HepG2 (cell line): ENCODE measurements around the gene STMN3. TPM values are rescaled to one million over a fixed set of nuclear protein-coding genes. Genes with fewer than 3 reads are reported as not detected.

Source experiments
- BRCA1 ChIP-seq: sonication (generic); formaldehyde crosslinking; IDR thresholded peaks from 2 replicates; pipeline ENCODE4 v1.4.0; 2020; ENCODE audit warnings: missing genetic modification reagents
- CBX5 ChIP-seq: sonication (generic); formaldehyde crosslinking; IDR thresholded peaks from 2 replicates; pipeline ENCODE4 v1.4.0; 2020; ENCODE audit warnings: missing genetic modification reagents, borderline replicate concordance
- CC2D1A ChIP-seq: sonication (generic); formaldehyde crosslinking; IDR thresholded peaks from 2 replicates; pipeline ENCODE4 v1.8.1; 2023; ENCODE audit warnings: mild to moderate bottlenecking, missing genetic modification reagents
- CHD2 ChIP-seq: IDR thresholded peaks from 2 replicates; pipeline ENCODE4 v1.6.1; 2011; ENCODE audit warnings: low read depth, low read length, improper control_type of control experiment
- FOXJ3 ChIP-seq: sonication (generic); formaldehyde crosslinking; IDR thresholded peaks from 2 replicates; pipeline ENCODE4 v1.4.0; 2020; ENCODE audit warnings: missing genetic modification reagents, mild to moderate bottlenecking, borderline replicate concordance
- HOXA9 ChIP-seq: sonication (generic); formaldehyde crosslinking; IDR thresholded peaks from 2 replicates; pipeline ENCODE4 v1.8.1; 2022; ENCODE audit warnings: missing genetic modification reagents, mild to moderate bottlenecking, moderate library complexity, borderline replicate concordance
- MAFK ChIP-seq, 2 experiments: IDR thresholded peaks in 1 of 2; conservative IDR thresholded peaks in 1 of 2; 2 replicates each; pipeline ENCODE4 v1.6.1; 2011; ENCODE audit warnings: improper control_type of control experiment in 2 of 2, low read length in 2 of 2
- NFE2L1 ChIP-seq: sonication (generic); formaldehyde crosslinking; IDR thresholded peaks from 2 replicates; pipeline ENCODE4 v1.4.0; 2020; ENCODE audit warnings: missing genetic modification reagents, mild to moderate bottlenecking, borderline replicate concordance
- RBAK ChIP-seq: sonication (generic); formaldehyde crosslinking; IDR thresholded peaks from 2 replicates; pipeline ENCODE4 v1.5.1; 2020; ENCODE audit warnings: mild to moderate bottlenecking, missing genetic modification reagents
- REL ChIP-seq: sonication (generic); formaldehyde crosslinking; conservative IDR thresholded peaks from 2 replicates; pipeline ENCODE4 v1.8.0; 2022; ENCODE audit warnings: mild to moderate bottlenecking, missing genetic modification reagents, moderate library complexity
- SSRP1 ChIP-seq: IDR thresholded peaks from 2 replicates; pipeline ENCODE4 v1.6.1; 2016; ENCODE audit warnings: control low read depth
- YEATS4 ChIP-seq: sonication (generic); formaldehyde crosslinking; IDR thresholded peaks from 2 replicates; pipeline ENCODE4 v1.4.0; 2020; ENCODE audit warnings: missing genetic modification reagents, borderline replicate concordance
- ZNF253 ChIP-seq: sonication (generic); formaldehyde crosslinking; IDR thresholded peaks from 2 replicates; pipeline ENCODE4 v1.8.0; 2022; ENCODE audit warnings: mild to moderate bottlenecking, missing genetic modification reagents, borderline replicate concordance
- ZNF878 ChIP-seq: sonication (generic); formaldehyde crosslinking; IDR thresholded peaks from 2 replicates; pipeline ENCODE4 v1.8.1; 2023; ENCODE audit warnings: mild to moderate bottlenecking, missing genetic modification reagents, moderate library complexity
- polyA plus RNA-seq, 8 experiments: library from polyadenylated mRNA; depleted of rRNA in 3 of 8; stranded (reverse) in 7 of 8; unstranded in 1 of 8; fragments of >200 nt; fragmentation: Illumina TruSeq in 4 of 8; extraction: Trizol in 4 of 8; gene quantifications; 2 replicates each; pipeline versions ENCODE4 v1.2.1 to v1.2.3, GENCODE V29; 2011 to 2016; ENCODE audit warnings: low read depth in 4 of 8, missing spikeins in 1 of 8, mixed read lengths in 1 of 8; ENCODE audit not compliant: insufficient read depth in 1 of 8
- total RNA-seq, 5 experiments: library from RNA; depleted of rRNA; stranded (reverse); fragments of >200 nt; fragmentation: Illumina TruSeq; extraction: Trizol; gene quantifications; 2 replicates each; pipeline ENCODE4 v1.2.3, GENCODE V29; 2016; ENCODE audit warnings: low read depth in 1 of 5
- TF ChIP-seq, protein P1 (sequence below): IDR thresholded peaks from 2 replicates; pipeline ENCODE4 v1.6.1; 2016; ENCODE audit warnings: missing compliant biosample characterization, missing genetic modification reagents, borderline replicate concordance
- TF ChIP-seq, protein P2 (sequence below), 2 experiments: fragments of 450-650 bp in 1 of 2; sonication (generic) in 1 of 2; formaldehyde crosslinking; IDR thresholded peaks; 2 replicates each; pipeline versions ENCODE4 v1.5.0 to v1.8.0; 2020 to 2022; ENCODE audit warnings: mild to moderate bottlenecking in 1 of 2, missing genetic modification reagents in 1 of 2
- TF ChIP-seq, protein P3 (sequence below): sonication (generic); formaldehyde crosslinking; IDR thresholded peaks from 2 replicates; pipeline ENCODE4 v1.5.0; 2020; ENCODE audit warnings: mild to moderate bottlenecking, missing genetic modification reagents
- TF ChIP-seq, protein P4 (sequence below): sonication (generic); formaldehyde crosslinking; IDR thresholded peaks from 2 replicates; pipeline ENCODE4 v1.5.0; 2020; ENCODE audit warnings: mild to moderate bottlenecking, missing genetic modification reagents

The STMN3 gene
- total and polyA plus RNA-seq, 2 of the 13 experiments (the other 11 are each of a cell fraction or from before 2014, with no cell fraction given), result 21.0 to 48.3 TPM

DNA sequence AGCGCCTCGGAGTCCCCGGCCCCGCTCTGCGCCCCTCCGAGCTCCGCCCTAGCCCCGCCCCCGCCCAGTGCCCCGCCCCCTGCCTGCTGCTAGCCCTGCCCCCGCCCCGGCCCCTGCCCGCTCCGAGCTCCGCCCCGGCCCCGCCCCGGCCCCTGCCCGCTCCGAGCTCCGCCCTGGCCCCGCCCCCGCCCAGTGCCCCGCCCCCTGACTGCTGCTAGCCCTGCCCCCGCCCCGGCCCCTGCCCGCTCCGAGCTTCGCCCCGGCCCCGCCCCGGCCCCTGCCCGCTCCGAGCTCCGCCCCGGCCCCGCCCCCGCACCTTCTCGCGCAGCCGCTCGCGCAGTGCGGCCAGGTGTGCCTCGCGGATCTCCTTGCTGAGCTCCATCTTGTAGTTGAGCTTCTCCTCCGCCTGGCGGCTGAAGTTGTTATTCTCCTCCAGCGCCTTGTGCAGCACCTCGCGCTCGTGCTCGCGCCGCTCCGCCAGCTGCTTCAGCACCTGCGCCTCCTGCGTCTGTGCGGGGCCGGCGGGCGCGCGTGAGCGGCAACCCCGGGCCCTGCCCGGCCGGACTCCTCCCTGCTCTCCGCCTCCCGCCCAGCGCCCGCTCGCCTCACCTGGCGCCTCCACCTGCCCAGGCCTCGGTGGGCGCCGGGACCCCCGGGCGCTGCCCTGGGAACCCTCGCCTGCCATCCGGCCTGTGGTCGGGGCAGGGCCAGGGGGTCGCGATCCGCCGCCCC is 11.3 kb downstream of the STMN3 start (continued):
- no peak for TF ChIP-seq REL (CRISPR knock-in tag)
- TF ChIP-seq CBX5 (CRISPR knock-in tag), result peak; percentile 87; the same call in 1 of the 2 replicates
- TF ChIP-seq ZNF253 (CRISPR knock-in tag), result no peak
- no peak for TF ChIP-seq ZNF878 (CRISPR knock-in tag)
- peak; percentile 72; the same call in 1 of the 2 replicates for TF ChIP-seq YEATS4 (CRISPR knock-in tag)
- TF ChIP-seq, protein P1, sequence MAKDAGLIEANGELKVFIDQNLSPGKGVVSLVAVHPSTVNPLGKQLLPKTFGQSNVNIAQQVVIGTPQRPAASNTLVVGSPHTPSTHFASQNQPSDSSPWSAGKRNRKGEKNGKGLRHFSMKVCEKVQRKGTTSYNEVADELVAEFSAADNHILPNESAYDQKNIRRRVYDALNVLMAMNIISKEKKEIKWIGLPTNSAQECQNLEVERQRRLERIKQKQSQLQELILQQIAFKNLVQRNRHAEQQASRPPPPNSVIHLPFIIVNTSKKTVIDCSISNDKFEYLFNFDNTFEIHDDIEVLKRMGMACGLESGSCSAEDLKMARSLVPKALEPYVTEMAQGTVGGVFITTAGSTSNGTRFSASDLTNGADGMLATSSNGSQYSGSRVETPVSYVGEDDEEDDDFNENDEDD, result peak; percentile 69; the same call in 1 of the 2 replicates
- TF ChIP-seq RBAK (CRISPR knock-in tag), result no peak
- no peak for TF ChIP-seq CHD2
- TF ChIP-seq HOXA9 (CRISPR knock-in tag), result peak; percentile 41; the same call in 1 of the 2 replicates
- TF ChIP-seq, protein P2, sequence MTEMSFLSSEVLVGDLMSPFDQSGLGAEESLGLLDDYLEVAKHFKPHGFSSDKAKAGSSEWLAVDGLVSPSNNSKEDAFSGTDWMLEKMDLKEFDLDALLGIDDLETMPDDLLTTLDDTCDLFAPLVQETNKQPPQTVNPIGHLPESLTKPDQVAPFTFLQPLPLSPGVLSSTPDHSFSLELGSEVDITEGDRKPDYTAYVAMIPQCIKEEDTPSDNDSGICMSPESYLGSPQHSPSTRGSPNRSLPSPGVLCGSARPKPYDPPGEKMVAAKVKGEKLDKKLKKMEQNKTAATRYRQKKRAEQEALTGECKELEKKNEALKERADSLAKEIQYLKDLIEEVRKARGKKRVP (CRISPR knock-in tag; IDR thresholded peaks at IDR 0.05), result no peak
- TF ChIP-seq, protein P3, sequence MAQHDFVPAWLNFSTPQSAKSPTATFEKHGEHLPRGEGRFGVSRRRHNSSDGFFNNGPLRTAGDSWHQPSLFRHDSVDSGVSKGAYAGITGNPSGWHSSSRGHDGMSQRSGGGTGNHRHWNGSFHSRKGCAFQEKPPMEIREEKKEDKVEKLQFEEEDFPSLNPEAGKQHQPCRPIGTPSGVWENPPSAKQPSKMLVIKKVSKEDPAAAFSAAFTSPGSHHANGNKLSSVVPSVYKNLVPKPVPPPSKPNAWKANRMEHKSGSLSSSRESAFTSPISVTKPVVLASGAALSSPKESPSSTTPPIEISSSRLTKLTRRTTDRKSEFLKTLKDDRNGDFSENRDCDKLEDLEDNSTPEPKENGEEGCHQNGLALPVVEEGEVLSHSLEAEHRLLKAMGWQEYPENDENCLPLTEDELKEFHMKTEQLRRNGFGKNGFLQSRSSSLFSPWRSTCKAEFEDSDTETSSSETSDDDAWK (CRISPR knock-in tag), result no peak
- no peak for TF ChIP-seq CC2D1A (CRISPR knock-in tag)
- TF ChIP-seq, protein P4, sequence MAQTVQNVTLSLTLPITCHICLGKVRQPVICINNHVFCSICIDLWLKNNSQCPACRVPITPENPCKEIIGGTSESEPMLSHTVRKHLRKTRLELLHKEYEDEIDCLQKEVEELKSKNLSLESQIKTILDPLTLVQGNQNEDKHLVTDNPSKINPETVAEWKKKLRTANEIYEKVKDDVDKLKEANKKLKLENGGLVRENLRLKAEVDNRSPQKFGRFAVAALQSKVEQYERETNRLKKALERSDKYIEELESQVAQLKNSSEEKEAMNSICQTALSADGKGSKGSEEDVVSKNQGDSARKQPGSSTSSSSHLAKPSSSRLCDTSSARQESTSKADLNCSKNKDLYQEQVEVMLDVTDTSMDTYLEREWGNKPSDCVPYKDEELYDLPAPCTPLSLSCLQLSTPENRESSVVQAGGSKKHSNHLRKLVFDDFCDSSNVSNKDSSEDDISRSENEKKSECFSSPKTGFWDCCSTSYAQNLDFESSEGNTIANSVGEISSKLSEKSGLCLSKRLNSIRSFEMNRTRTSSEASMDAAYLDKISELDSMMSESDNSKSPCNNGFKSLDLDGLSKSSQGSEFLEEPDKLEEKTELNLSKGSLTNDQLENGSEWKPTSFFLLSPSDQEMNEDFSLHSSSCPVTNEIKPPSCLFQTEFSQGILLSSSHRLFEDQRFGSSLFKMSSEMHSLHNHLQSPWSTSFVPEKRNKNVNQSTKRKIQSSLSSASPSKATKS (CRISPR knock-in tag), result no peak
- TF ChIP-seq NFE2L1, result no peak
- TF ChIP-seq MAFK (conservative IDR thresholded peaks at IDR 0.05 in 1 of 2, IDR thresholded peaks at IDR 0.05 in 1 of 2; ENCODE audit: low read length in 2 of 2), result no peak
- no peak for TF ChIP-seq SSRP1 (CRISPR knock-in tag)
- no peak for TF ChIP-seq FOXJ3 (CRISPR knock-in tag)
- no peak for TF ChIP-seq BRCA1
